ENCODE data around the gene ITIH1. TPM values are rescaled to one million over a fixed set of nuclear protein-coding genes. Genes with fewer than 3 reads are reported as not detected.
"Not testable (repeated sequence)": the region's sequence is repeated elsewhere in the genome, so short reads cannot be mapped to it uniquely, and the experiment has no call there.

Gene ITIH1, protein sequence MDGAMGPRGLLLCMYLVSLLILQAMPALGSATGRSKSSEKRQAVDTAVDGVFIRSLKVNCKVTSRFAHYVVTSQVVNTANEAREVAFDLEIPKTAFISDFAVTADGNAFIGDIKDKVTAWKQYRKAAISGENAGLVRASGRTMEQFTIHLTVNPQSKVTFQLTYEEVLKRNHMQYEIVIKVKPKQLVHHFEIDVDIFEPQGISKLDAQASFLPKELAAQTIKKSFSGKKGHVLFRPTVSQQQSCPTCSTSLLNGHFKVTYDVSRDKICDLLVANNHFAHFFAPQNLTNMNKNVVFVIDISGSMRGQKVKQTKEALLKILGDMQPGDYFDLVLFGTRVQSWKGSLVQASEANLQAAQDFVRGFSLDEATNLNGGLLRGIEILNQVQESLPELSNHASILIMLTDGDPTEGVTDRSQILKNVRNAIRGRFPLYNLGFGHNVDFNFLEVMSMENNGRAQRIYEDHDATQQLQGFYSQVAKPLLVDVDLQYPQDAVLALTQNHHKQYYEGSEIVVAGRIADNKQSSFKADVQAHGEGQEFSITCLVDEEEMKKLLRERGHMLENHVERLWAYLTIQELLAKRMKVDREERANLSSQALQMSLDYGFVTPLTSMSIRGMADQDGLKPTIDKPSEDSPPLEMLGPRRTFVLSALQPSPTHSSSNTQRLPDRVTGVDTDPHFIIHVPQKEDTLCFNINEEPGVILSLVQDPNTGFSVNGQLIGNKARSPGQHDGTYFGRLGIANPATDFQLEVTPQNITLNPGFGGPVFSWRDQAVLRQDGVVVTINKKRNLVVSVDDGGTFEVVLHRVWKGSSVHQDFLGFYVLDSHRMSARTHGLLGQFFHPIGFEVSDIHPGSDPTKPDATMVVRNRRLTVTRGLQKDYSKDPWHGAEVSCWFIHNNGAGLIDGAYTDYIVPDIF
- total RNA-seq: not detected in 2 replicates

DNA sequence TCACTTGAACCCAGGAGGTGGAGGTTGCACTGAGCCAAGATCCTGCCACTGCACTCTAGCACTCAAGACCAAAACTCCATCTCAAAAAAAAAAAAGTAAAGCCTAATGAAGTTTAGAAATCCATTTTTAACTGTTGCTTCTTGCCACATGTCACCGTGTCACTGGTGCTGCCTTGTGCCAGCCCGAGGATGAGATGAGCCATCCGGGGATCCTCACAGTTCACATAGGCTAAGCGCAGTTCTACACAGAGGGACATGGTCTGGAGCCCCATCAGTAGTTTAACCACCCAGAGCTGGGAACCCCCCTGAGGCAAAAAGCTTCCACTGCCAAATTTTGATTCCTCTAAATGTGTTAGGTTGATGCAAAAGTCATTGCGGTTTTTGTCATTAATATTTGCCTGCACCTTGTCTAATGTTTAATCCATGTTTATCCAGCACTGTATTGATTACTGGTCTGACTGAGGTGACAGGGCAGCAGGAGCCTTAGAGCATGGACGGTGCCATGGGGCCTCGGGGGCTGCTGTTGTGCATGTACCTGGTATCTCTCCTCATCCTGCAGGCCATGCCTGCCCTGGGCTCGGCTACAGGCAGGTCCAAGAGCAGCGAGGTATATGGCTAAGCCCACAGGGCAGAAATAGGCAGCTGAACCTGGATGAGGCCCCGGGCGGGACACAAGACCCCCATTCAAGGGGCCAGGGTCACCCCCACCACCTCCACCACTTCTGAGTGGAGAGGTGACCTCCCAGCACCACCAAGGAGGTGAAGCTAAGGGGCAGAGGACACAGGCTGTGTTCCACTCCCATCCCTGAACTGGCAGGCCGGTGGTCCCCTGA lies at the start of gene ITIH1:
Gene ITIH1 (plus strand): TSS at position 473 of the 832 bp plus-strand sequence. CDS start 17 bp downstream, at position 490.
- no peak within 1 kb of the TSS for H3K4me3 ChIP-seq (ENCODE audit: low read depth, low read length)
- no peak for DNase-seq (ENCODE audit: low read depth)
- TF ChIP-seq, protein P1, sequence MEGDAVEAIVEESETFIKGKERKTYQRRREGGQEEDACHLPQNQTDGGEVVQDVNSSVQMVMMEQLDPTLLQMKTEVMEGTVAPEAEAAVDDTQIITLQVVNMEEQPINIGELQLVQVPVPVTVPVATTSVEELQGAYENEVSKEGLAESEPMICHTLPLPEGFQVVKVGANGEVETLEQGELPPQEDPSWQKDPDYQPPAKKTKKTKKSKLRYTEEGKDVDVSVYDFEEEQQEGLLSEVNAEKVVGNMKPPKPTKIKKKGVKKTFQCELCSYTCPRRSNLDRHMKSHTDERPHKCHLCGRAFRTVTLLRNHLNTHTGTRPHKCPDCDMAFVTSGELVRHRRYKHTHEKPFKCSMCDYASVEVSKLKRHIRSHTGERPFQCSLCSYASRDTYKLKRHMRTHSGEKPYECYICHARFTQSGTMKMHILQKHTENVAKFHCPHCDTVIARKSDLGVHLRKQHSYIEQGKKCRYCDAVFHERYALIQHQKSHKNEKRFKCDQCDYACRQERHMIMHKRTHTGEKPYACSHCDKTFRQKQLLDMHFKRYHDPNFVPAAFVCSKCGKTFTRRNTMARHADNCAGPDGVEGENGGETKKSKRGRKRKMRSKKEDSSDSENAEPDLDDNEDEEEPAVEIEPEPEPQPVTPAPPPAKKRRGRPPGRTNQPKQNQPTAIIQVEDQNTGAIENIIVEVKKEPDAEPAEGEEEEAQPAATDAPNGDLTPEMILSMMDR (conservative IDR thresholded peaks at IDR 0.05; ENCODE audit: low read depth, low read length): no peak

DNA sequence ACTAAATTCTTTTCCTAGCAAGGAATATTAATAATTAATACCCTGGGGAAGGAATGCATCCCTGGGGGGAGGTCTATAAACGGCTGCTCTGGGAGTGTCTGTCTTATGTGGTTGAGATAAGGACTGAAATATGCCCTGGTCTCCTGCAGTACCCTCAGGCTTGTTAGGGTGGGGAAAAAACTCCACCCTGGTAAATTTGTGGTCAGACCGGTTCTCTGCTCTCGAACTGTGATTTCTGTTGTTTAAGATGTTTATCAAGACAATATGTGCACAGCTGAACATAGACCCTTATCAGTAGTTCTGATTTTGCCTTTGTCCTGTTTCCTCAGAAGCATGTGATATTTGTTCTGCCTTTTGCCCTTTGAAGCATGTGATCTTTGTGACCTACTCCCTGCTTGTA lies 48.6 kb upstream of the ITIH1 start:
- not testable (repeated sequence) for H3K4me3 ChIP-seq (ENCODE audit: low read depth, low read length); DNase-seq (ENCODE audit: low read depth)

DNA sequence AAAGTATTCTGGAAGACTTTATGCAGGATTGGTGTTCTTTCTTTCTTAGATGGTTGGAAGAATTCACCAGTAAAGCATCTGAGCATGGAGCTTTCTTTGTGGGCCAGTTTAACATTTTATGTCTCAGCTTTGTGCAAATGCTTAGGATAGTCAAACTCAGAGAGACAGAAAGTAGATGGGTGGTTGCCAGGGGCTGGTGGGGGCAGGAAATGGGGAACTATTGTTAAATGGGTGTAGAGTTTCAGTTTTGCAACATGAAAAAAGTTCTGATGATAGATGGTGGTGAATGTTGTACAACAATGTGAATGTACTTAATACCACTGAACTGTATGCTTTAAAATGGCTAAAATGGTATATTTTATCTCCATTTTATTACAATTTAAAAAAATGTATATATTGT lies 46.7 kb upstream of the ITIH1 start:
- H3K4me3 ChIP-seq (ENCODE audit: low read depth, low read length): no peak overlapping the region
- TF ChIP-seq, protein P1 (conservative IDR thresholded peaks at IDR 0.05; ENCODE audit: low read depth, low read length): no peak
- DNase-seq (ENCODE audit: low read depth): no peak

DNA sequence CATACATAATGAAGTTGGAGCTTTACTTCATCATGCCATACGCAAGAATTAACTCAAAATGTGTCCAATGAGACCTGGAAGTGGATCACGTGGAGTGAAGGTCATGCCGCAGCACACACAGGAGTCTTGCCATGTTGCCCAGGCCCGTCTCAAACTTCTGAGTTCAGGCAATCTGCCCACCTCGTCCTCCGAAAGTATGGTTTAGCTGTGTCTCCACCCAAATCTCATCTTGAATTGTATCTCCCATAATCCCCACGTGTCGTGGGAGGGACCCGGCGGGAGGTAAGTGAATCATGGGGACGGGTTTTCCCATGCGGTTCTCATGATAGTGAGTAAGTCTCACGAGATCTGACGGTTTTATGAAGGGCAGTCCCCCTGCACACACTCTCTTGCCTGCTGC lies 45.8 kb upstream of the ITIH1 start:
- no peak overlapping the region for H3K4me3 ChIP-seq (ENCODE audit: low read depth, low read length)
- DNase-seq (ENCODE audit: low read depth): no peak
- TF ChIP-seq, protein P1 (conservative IDR thresholded peaks at IDR 0.05; ENCODE audit: low read depth, low read length): no peak

DNA sequence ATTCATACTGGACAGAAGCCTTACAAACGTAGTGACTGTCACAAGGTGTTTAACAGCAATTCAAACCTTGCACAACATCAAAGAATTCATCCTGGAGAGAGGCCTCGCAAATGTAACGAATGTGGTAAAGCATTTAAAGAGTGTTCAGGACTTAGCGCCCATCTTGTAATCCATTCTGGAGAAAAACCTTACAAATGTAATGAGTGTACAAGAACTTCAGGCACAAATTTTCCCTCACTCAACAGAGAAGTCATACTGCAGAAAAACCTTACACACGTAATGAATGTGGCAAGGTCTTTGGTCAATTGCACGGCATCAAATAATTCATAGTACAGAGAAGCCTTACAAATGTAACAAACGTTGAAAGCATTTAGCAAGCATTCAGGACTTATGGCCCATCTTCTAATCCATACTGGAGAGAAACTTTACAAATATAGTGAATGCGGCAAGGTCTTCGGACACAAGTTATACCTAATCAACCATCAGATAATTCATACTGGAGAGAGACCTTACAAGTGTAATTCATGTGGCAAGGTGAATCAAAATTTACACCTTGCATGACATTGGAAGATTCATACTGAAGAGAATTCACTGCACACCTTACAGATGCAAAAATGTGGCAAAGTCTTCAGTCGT lies 44.0 kb upstream of the ITIH1 start:
- H3K4me3 ChIP-seq (ENCODE audit: low read depth, low read length): no peak overlapping the region

DNA sequence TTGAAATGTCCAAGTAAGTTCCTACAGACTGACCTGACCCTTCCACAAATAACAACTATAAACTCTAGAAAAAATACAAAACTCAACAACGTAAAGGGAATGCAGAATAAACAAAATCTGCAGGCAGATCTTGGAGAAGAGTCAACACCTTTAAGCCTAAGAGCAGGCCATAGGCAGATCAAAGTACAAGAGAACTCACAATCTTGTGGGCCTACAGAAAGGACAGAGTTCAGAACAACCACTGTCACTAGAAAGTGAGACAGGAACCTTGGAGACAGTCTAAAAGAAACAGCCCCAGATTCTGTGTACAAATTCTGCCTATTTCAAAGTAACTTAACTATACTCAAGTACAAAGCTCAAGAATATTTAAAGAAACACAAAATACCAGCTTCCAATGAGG lies 37.7 kb upstream of the ITIH1 start:
- TF ChIP-seq, protein P1 (conservative IDR thresholded peaks at IDR 0.05; ENCODE audit: low read depth, low read length): no peak
- H3K4me3 ChIP-seq (ENCODE audit: low read depth, low read length): no peak overlapping the region
- no peak for DNase-seq (ENCODE audit: low read depth)

More for the DNA sequence above, 44.0 kb upstream of the ITIH1 start:
- no peak for DNase-seq (ENCODE audit: low read depth)
- TF ChIP-seq, protein P1 (conservative IDR thresholded peaks at IDR 0.05; ENCODE audit: low read depth, low read length): no peak
